Activated T-helper 2 cell treated with anti-CD3 and anti-CD28 coated beads, Interferon-gamma antibody, Interleukin-2, Interleukin-4, amounts not matched to agents 10 μg/mL and 5 μg/mL and 100 μg/mL, durations not matched to agents 14 hours and 24 hours and 36 hours (primary cell): ENCODE measurements around the gene PALD1. TPM values are rescaled to one million over a fixed set of nuclear protein-coding genes. Genes with fewer than 3 reads are reported as not detected.

Experiments used
- DNase-seq: peaks from one replicate; pipeline ENCODE4 v3.0.0; 2021; ENCODE audit warnings: low spot score
- H3K27ac Mint-ChIP-seq: one replicate; pipeline ENCODE4 v1.8.0; 2021; ENCODE audit warnings: mixed read lengths
- H3K27me3 Mint-ChIP-seq: one replicate; pipeline ENCODE4 v1.8.0; 2021; ENCODE audit warnings: low read depth, mixed read lengths
- H3K36me3 Mint-ChIP-seq: one replicate; pipeline ENCODE4 v1.8.0; 2021; ENCODE audit warnings: low read depth, mixed read lengths
- H3K4me1 Mint-ChIP-seq: one replicate; pipeline ENCODE4 v1.8.0; 2021; ENCODE audit warnings: low read depth, mixed read lengths
- H3K4me3 Mint-ChIP-seq: one replicate; pipeline ENCODE4 v1.8.0; 2021; ENCODE audit warnings: low read depth, mild to moderate bottlenecking, moderate library complexity, mixed read lengths
- H3K9me3 Mint-ChIP-seq: one replicate; pipeline ENCODE4 v1.8.0; 2021; ENCODE audit warnings: mixed read lengths
- intact Hi-C: fragments of 100-400 bp; cut with micrococcal nuclease; formaldehyde crosslinking; loops from one replicate; pipeline ENCODE4 v1.15.1; 2023
- total RNA-seq: library from RNA; stranded (reverse); gene quantifications from 2 replicates; pipeline ENCODE4 v1.2.3, GENCODE V29; 2022

The PALD1 gene
- total RNA-seq, 1 donor from 2014 or later: 2.3 TPM

DNA sequence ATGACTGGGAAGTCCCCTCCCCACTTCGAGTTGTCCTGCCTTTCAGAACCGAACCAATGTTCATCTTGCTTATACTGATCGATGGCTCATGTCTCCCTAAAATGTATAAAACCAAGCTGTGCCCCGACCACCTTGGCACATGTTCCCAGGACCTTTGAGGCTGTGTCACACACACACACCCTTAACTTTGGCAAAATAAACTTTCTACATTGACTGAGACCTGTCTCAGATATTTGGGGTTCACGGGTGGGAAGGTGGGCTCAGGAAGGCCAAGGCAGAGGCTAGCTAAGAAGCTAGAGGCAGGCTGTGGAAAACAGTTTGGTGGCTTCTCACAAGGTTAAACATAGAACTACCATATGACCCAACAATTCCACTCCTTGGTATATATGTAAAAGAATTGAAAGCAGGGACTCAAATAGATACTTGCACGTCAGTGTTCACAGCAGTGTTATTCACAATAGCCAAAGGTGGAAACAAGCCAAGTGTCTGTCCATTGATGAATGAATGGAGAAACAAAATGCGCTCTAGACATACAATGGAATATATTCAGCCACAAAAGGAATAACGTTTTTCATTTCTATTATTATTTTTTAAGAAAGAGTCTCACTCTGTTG is 108.6 kb downstream of the PALD1 start:
- Mint-ChIP-seq H3K27me3 (peaks cover 9% of the 10 kb centered on the region), H3K9me3 (no peaks in the 10 kb centered on the region), H3K4me3 (no peak overlapping the region), H3K27ac (peak overlapping the region; percentile 78), H3K36me3 (no peaks in the 10 kb centered on the region), H3K4me1 (peaks cover 15% of the 10 kb centered on the region)
- intact Hi-C loops: loop anchor here (1.0 kb wide), 1 partner anchor 8 kb away; no protein-coding TSS in a partner anchor
- no peak for DNase-seq

- Mint-ChIP-seq H3K9me3 (no peaks in the 10 kb centered on the region), H3K4me3 (no peak overlapping the region), H3K27me3 (peaks cover 10% of the 10 kb centered on the region), H3K4me1 (peaks cover 19% of the 10 kb centered on the region), H3K36me3 (no peaks in the 10 kb centered on the region), H3K27ac (no peak overlapping the region)
- intact Hi-C loops: no loop called here
- DNase-seq: no peak
Measured at GRCh38 chr10:70588255-70588654, 109.7 kb downstream of the PALD1 start.

DNA sequence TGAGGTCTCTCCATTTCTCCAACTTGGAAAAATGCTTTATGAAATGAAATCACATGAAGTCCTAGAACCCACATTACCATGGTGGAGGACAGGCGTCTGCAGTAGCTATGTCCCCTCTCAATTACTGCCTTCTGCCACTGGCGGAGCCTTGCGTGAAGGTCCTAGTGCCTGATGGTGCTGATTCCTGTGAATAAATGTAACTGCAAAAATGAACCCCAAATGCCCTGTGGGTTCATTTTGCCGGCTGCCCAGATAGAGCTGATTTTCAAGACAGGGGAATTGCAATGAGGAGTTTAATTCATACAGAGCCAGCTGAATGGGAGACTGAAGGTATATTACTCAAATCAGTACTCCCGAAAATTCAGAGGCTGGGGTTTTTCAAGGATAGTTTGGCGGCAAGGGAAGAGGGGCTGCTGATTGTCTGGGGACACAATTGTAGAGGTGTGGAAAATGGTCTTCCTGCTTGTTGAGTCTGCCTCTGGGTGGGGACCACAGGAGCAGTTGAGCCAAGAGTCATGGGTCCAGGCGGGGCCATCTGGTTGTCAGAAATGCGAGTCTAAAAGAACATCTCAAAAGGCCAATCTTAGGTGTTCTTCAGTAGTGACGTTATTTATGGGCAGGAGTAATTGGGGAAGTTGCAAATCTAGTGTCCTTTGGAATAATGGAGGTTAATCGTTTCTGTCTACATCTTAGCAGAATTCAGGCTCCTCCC is 110.4 kb downstream of the PALD1 start:
- Mint-ChIP-seq H3K27me3 (peaks cover 9% of the 10 kb centered on the region), H3K4me3 (no peak overlapping the region), H3K27ac (no peak overlapping the region), H3K9me3 (no peaks in the 10 kb centered on the region), H3K4me1 (peaks cover 17% of the 10 kb centered on the region), H3K36me3 (no peaks in the 10 kb centered on the region)
- intact Hi-C loops: no loop called here
- DNase-seq: no peak

DNA sequence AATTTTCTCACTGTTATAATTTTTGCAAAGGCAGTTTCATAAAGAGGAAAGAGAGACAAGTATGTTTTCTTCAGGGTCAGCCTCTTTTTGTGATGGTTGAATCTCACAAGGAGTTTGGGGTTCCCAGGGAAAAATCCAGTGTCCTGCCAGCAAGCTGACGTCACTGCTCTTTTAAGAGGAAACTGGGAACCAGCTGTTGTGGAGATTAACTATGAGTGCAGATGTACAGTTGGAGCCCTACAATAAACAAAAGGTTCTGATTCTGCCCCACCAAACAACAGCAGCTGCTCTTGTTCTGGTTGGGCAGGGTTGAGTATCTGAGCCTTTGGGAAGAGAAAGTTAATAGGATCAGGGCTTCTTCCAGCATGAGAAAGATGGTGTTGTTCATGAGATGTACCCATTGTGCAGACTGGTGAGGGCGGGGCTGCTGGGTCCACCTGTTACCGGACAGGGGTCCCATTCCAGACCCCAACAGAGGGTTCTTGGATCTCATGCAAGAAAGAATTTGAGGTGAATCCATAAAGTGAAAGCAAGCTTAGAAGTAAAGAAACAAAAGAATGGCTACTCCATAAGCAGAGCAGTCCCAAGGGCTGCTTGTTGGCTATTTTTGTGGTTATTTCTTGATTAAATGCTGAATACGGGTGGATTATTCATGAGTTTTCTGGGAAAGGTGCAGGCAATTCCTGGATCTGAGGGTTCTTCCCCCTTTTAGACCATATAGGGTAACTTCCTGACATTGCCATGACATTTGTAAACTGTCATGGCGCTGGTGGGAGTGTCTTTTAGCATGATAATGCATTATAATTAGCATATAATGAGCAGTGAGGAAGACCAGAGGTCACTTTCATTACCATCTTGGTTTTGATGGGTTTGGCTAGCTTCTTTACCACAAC is 111.4 kb downstream of the PALD1 start:
- no peak overlapping the region for H3K27ac Mint-ChIP-seq
- H3K36me3 Mint-ChIP-seq: no peaks in the 10 kb centered on the region
- no peak for DNase-seq
- no peak overlapping the region for H3K4me3 Mint-ChIP-seq
- no peaks in the 10 kb centered on the region for H3K9me3 Mint-ChIP-seq
- peaks cover 18% of the 10 kb centered on the region for H3K4me1 Mint-ChIP-seq
- intact Hi-C loops: no loop called here
- peaks cover 9% of the 10 kb centered on the region for H3K27me3 Mint-ChIP-seq

DNA sequence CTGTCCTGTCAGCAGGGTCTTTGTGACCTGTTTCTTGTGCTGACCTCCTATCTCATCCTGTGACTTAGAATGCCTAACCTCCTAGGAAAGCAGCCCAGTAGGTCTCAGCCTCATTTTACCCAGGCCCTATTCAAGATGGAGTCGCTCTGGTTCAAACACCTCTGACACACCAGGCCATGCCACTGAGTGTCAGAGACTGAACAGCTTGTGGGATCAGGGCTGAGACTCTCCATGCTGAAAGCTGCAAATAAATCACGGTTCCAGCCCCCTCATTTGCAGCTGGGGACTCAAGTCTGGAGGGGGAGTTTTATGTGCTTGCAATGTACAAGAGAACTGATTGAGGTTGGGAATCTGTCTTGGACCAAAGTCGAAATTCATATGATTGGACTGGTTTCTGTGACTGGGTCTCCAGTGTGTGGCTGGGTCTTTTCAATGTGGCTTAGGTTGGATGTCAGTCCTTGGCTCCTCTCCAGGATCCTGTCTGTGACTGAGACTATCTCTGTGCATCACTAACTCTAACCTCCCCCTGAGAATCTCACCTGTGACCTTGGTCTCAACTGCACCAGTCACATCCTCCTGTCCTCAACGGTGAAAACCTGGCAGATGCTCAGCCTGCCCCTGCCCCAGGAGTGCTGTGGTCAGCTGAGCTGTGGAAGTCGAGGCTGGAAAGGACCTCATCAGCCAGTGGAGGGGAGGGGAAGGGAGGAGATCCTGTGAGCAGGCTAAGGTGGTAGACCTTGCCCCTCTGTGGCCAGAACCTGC is 112.3 kb downstream of the PALD1 start:
- Mint-ChIP-seq H3K27ac (no peak overlapping the region), H3K4me3 (no peak overlapping the region)

GRCh38 chr10:70592186-70592735 is 113.7 kb downstream of the PALD1 start:
- Mint-ChIP-seq H3K9me3 (no peaks in the 10 kb centered on the region), H3K4me1 (peaks cover 17% of the 10 kb centered on the region), H3K4me3 (no peak overlapping the region), H3K27ac (no peak overlapping the region), H3K36me3 (peaks cover 13% of the 10 kb centered on the region), H3K27me3 (peaks cover 9% of the 10 kb centered on the region)
- intact Hi-C loops: no loop called here
- DNase-seq: no peak

More for the DNA sequence above, 112.3 kb downstream of the PALD1 start:
- intact Hi-C loops: no loop called here
- no peak for DNase-seq
- Mint-ChIP-seq H3K9me3 (no peaks in the 10 kb centered on the region), H3K4me1 (peaks cover 18% of the 10 kb centered on the region), H3K36me3 (no peaks in the 10 kb centered on the region), H3K27me3 (peaks cover 9% of the 10 kb centered on the region)

- intact Hi-C loops: no loop called here
- Mint-ChIP-seq H3K36me3 (peaks cover 19% of the 10 kb centered on the region), H3K27me3 (peaks cover 9% of the 10 kb centered on the region), H3K9me3 (no peaks in the 10 kb centered on the region), H3K4me1 (peaks cover 15% of the 10 kb centered on the region), H3K4me3 (no peak overlapping the region), H3K27ac (no peak overlapping the region)
- no peak for DNase-seq
Measured at GRCh38 chr10:70592746-70593512, 114.4 kb downstream of the PALD1 start.

DNA sequence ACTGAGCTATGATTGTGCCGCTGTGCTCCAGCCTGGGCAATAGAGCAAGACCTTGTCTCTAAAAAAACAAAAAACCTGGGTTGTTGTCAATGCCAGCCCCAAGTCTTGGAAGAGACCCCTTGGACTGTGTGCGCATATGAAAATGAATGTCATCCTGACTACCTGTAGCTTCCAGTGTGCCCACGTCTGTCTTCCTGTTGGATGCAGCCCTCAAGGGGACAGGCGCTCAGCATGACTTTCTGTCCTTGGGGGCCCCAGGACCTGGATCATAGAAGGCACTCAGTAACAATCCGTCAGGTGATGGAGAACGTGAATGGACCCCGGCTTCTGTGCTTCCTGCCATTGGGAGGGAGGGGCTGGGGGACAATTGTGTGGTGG is 114.9 kb downstream of the PALD1 start:
- Mint-ChIP-seq H3K9me3 (no peaks in the 10 kb centered on the region), H3K27me3 (peaks cover 9% of the 10 kb centered on the region), H3K36me3 (peaks cover 23% of the 10 kb centered on the region), H3K27ac (no peak overlapping the region), H3K4me3 (no peak overlapping the region), H3K4me1 (peaks cover 12% of the 10 kb centered on the region)
- no peak for DNase-seq
- intact Hi-C loops: no loop called here

DNA sequence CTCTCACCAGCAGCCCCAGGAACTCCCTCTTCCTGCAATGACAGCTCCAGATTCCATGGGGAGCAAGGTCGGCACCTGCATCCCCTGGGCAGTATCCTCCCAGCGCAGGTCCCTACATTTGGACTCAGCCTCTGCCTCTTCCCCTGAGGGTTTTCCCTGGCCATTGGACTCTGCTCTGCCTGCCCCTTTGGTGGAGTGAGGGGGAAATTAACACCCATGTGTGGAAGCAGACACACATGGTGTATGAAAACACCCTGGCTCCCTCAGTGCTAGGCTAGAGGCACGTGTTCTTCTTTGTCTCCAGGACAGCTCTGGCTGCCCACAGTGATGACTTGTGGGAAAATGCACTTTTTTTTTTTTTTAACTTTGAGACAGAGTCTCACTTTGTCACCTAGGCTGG is 115.6 kb downstream of the PALD1 start:
- Mint-ChIP-seq H3K9me3 (no peaks in the 10 kb centered on the region), H3K27me3 (peaks cover 5% of the 10 kb centered on the region), H3K4me3 (no peak overlapping the region), H3K36me3 (peaks cover 28% of the 10 kb centered on the region), H3K4me1 (peaks cover 12% of the 10 kb centered on the region), H3K27ac (no peak overlapping the region)
- no peak for DNase-seq
- intact Hi-C loops: no loop called here

DNA sequence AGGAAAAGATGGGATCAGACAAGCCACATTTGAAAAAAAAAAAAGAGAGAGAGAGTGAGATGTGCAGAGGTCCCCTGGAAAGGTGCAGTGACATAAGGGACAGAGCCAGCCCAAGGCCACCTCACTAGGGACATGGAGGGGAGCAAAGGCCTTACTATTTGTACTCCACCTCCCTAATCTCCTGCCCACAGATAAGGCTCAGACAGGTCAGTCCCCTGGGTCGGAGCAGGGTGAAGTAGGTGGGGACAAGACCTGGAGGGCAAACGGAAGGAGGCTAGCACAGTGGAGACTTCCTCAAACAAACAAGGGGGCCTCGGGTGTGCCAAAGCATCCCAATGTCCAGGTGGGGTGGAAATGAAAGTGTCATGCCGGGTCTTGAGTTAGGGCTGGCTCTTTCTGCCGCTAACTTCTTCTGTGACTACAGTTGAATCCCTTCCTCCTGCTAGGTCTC is 117.0 kb downstream of the PALD1 start:
- H3K9me3 Mint-ChIP-seq: no peaks in the 10 kb centered on the region
- no peak for DNase-seq
- intact Hi-C loops: no loop called here
- H3K27me3 Mint-ChIP-seq: peaks cover 3% of the 10 kb centered on the region
- H3K4me3 Mint-ChIP-seq: no peak overlapping the region
- peaks cover 12% of the 10 kb centered on the region for H3K4me1 Mint-ChIP-seq
- peaks cover 32% of the 10 kb centered on the region for H3K36me3 Mint-ChIP-seq
- no peak overlapping the region for H3K27ac Mint-ChIP-seq

- Mint-ChIP-seq H3K4me1 (peaks cover 12% of the 10 kb centered on the region), H3K27me3 (peaks cover 3% of the 10 kb centered on the region), H3K27ac (no peak overlapping the region), H3K36me3 (peaks cover 32% of the 10 kb centered on the region), H3K4me3 (no peak overlapping the region), H3K9me3 (no peaks in the 10 kb centered on the region)
- intact Hi-C loops: no loop called here
- no peak for DNase-seq
Measured at GRCh38 chr10:70596110-70596798, 117.7 kb downstream of the PALD1 start.
